GM10266 (cell line): ENCODE results near the gene ADGRD2.
A peak's percentile ranks its signal among the peaks of the same experiment; 100 is the strongest.

ENCODE experiments used
- DNase-seq: peaks from one replicate; pipeline ENCODE4 v3.0.0; 2012; ENCODE audit errors: extremely low spot score
- TF ChIP-seq, protein P1 (sequence below): IDR thresholded peaks from 2 replicates; pipeline ENCODE4 v1.5.1; 2012; ENCODE audit warnings: mild to moderate bottlenecking, low read depth; ENCODE audit not compliant: control insufficient read depth, insufficient read depth; ENCODE audit errors: missing control alignments

The ADGRD2 gene

DNA sequence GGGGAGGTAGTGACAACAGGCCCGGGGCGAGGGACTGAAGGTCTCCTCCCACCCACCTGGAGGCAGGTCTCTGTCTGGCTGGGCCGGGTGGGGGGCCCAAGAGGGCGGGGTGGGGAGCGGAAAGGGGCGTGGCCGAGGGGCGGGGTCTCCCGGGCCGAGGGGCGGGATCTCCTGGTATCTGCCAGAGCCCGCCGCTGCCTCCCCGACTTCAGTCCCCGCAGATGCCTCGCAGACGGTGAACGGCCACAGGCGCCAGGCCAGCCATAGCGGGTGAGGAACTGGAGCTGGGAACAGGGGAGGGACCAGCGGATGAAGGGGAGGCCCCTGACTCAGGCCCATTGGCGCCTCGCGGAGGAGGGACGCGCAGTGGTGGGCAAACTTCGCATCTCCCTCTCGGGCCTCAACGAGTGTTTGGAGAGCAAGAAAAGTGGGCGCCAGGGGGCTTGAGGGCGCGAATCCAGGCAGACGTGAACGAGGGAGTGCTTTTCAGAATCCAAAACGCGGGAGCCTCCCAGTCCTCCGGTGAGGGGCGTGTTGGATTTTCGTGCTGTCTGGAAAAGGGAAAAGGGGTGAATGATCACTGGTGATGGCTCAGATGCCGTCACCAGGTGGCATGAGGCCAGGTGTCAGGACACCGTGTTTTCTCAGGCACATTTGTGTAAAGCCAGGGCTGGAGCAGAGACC lies at the start of gene ADGRD2:
Gene ADGRD2, plus strand, starts transcription at position 211 of the 684 bp plus-strand sequence. CDS start 1,216 bp downstream, outside the sequence.
- DNase-seq = peak; percentile 56
- TF ChIP-seq, protein P1, sequence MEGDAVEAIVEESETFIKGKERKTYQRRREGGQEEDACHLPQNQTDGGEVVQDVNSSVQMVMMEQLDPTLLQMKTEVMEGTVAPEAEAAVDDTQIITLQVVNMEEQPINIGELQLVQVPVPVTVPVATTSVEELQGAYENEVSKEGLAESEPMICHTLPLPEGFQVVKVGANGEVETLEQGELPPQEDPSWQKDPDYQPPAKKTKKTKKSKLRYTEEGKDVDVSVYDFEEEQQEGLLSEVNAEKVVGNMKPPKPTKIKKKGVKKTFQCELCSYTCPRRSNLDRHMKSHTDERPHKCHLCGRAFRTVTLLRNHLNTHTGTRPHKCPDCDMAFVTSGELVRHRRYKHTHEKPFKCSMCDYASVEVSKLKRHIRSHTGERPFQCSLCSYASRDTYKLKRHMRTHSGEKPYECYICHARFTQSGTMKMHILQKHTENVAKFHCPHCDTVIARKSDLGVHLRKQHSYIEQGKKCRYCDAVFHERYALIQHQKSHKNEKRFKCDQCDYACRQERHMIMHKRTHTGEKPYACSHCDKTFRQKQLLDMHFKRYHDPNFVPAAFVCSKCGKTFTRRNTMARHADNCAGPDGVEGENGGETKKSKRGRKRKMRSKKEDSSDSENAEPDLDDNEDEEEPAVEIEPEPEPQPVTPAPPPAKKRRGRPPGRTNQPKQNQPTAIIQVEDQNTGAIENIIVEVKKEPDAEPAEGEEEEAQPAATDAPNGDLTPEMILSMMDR = no peak

DNA sequence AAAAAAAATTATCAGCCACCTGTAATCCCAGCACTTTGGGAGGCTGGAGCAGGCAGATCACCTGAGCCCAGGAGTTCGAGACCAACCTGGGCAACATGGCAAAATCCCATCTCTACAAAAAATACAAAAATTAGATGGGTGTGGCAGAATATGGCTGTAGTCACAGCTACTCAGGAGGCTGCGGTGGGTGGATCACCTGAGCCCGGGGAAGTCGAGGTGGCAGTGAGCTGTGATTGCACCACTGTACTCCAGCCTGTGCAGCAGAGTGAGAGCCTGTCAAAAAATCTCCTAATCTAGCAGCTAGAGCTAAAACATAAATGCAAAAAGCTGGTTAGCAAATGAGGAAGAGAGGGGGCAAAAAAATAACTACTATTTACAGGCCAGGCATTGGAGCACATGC lies 47.0 kb upstream of the ADGRD2 start:
- no peak for DNase-seq
- TF ChIP-seq, protein P1 = no peak

GRCh38 chr9:124409410-124409809 lies 40.8 kb upstream of the ADGRD2 start:
- TF ChIP-seq, protein P1 = no peak

DNA sequence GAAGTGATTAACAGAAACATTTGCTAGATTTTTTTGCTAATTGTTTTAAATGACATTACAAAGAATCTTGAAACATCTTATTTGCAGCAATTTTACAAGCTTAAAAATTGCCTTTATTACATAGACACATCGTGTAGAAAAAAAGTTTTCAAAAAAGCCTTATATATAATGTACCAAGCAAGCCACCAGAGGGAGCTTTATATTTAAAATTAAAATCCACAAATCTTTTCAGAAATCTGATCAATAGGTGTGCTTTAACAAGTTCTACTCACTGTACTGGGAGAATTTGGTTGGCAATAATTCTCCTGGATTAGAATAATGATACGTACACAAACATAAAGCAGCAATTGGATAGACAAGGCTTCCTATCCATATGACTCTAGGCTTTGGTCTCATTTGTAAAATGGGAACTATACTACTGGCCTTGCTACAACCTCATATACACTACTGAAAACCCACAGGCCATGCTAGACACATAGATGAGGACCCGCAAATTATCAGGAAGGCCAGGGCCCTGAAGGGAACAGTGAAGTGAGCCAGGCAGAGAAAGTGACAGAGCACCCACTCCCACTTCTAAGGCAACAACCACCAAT lies 39.8 kb upstream of the ADGRD2 start:
- TF ChIP-seq, protein P1 = no peak
- DNase-seq = no peak

More at GRCh38 chr9:124409410-124409809, 40.8 kb upstream of the ADGRD2 start:
- no peak for DNase-seq

DNA sequence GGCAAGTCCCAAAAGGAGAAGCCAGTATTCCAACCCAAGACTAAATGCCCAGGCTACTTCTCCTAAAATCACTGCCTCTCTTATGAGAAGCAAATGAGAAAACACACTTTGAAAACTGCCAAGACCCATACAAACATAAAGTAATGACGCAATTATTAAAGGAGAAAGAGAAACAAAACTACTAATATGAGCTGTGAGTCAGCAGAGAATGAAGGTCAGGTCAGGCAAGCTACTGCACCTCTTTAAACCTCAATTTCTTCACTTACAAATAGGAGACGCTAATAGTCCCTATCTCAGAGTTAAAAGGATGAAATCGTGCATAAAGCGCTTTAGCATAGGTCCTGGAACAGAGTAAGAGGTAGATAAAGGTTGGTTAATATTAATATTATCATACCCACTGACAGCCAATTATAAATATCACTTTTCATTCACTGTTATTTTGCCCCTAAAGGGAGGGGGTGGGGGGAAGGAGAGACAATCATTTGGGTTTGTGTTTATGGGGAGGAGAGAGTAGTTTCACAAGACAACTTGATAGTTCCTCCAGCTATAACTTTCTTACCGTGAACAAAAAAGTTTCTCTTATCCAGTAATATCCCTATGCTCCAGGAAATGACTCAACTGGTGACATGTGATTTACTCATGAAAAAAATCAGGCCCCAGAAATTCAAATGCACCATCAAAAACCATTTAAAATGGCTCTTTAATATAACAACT lies 38.6 kb upstream of the ADGRD2 start:
- DNase-seq = no peak
- TF ChIP-seq, protein P1 = no peak

- DNase-seq = no peak
- TF ChIP-seq, protein P1 = no peak
Measured at GRCh38 chr9:124412228-124412575, 38.0 kb upstream of the ADGRD2 start.

GRCh38 chr9:124414612-124415011 lies 35.6 kb upstream of the ADGRD2 start:
- TF ChIP-seq, protein P1 = no peak
- no peak for DNase-seq
